CD4-positive, alpha-beta T cell (primary cell): ENCODE measurements around the gene SPACA4. TPM values are rescaled to one million over a fixed set of nuclear protein-coding genes. Genes with fewer than 3 reads are reported as not detected.

ENCODE experiments used
- ATAC-seq: fragments of 200-7000 bp; cut with Tn5 transposase; one replicate; pipeline ENCODE4 v1.10.0; 2022; ENCODE audit warnings: mild to moderate bottlenecking; ENCODE audit not compliant: poor library complexity
- CTCF ChIA-PET: fragments of 350-600 bp; sonication (Branson Sonifier 250); formaldehyde crosslinking; loops from one replicate; lab custom pipeline; 2021; ENCODE audit warnings: antibody characterized with exemption, inconsistent platforms; lab: Charles Lee
- POLR2A ChIA-PET: fragments of 350-600 bp; sonication (Branson Sonifier 250); formaldehyde crosslinking; loops from one replicate; lab custom pipeline; 2021; ENCODE audit warnings: antibody characterized with exemption, inconsistent platforms; lab: Charles Lee
- DNase-seq, 14 experiments: peaks; one replicate each; pipeline ENCODE4 v3.0.0-alpha.2; 2013 to 2020; ENCODE audit warnings: mixed read lengths in 2 of 14
- H3K27ac ChIP-seq, 2 donors: one replicate each; pipeline versions ENCODE4 v1.5.1 to v1.7.0; 2013; ENCODE audit warnings: low read length in 2 of 2, low read depth in 1 of 2, mild to moderate bottlenecking in 1 of 2
- H3K27me3 ChIP-seq, 2 experiments: 1 replicate in 1 of 2; 2 replicates in 1 of 2; pipeline versions ENCODE4 v1.6.1 to v1.7.0; 2013; ENCODE audit warnings: low read length in 2 of 2, control low read depth in 1 of 2, mild to moderate bottlenecking in 1 of 2, moderate library complexity in 1 of 2; ENCODE audit not compliant: insufficient read depth in 2 of 2, control insufficient read depth in 1 of 2
- H3K36me3 ChIP-seq: one replicate; pipeline ENCODE4 v1.6.1; 2013; ENCODE audit warnings: low read length, control low read depth; ENCODE audit not compliant: insufficient read depth
- H3K4me1 ChIP-seq: one replicate; pipeline ENCODE4 v1.6.1; 2013; ENCODE audit warnings: low read length, control low read depth; ENCODE audit not compliant: insufficient read depth
- H3K4me3 ChIP-seq: one replicate; pipeline ENCODE4 v1.5.1; 2013; ENCODE audit warnings: mild to moderate bottlenecking, low read length, moderate library complexity
- H3K9me3 ChIP-seq, 2 experiments: 1 replicate in 1 of 2; 2 replicates in 1 of 2; pipeline versions ENCODE4 v1.6.1 to v1.7.0; 2013; ENCODE audit warnings: low read length in 2 of 2, mild to moderate bottlenecking in 2 of 2, control low read depth in 1 of 2, moderate library complexity in 1 of 2; ENCODE audit not compliant: control insufficient read depth in 1 of 2, insufficient read depth in 1 of 2
- H3K27ac Mint-ChIP-seq: one replicate; pipeline ENCODE4 v1.8.0; 2020; ENCODE audit warnings: mixed read lengths
- H3K27me3 Mint-ChIP-seq: one replicate; pipeline ENCODE4 v1.8.0; 2021; ENCODE audit warnings: mixed read lengths
- H3K36me3 Mint-ChIP-seq: one replicate; pipeline ENCODE4 v1.8.0; 2021; ENCODE audit warnings: low read depth, mixed read lengths
- H3K4me1 Mint-ChIP-seq: one replicate; pipeline ENCODE4 v1.8.0; 2021; ENCODE audit warnings: low read depth, mixed read lengths
- H3K4me3 Mint-ChIP-seq: one replicate; pipeline ENCODE4 v1.8.0; 2020; ENCODE audit warnings: mild to moderate bottlenecking, mixed read lengths
- H3K9me3 Mint-ChIP-seq: one replicate; pipeline ENCODE4 v1.8.0; 2020; ENCODE audit warnings: mixed read lengths
- CTCF ChIP-seq: fragments of 200-600 bp; IDR thresholded peaks from one replicate; pipeline ENCODE4 v1.8.0; 2022; ENCODE audit warnings: antibody characterized with exemption, mild to moderate bottlenecking
- intact Hi-C, 2 experiments: fragments of 100-400 bp; cut with DNase I in 1 of 2; cut with micrococcal nuclease in 1 of 2; formaldehyde crosslinking; loops; one replicate each; pipeline versions ENCODE4 v1.15.1 to v1.9.0; 2023 to 2025; cut with DNase I, micrococcal nuclease
- total RNA-seq, 174 experiments: library from RNA in 2 of 174; stranded (reverse) in 2 of 174; gene quantifications; one replicate each; pipeline ENCODE4 v1.2.3 and lab custom pipeline; 2021 to 2026

Gene SPACA4
- total RNA-seq, 2 experiments from 2014 or later, result not detected

- ChIA-PET POLR2A (interaction anchor here (0.5 to 1.8 kb wide), 9 partner anchors 9 to 521 kb away, joined by 3 to 17 read pairs (median 4); partner anchors contain the start of genes DBP, RPL18 and SPHK2), CTCF (interaction anchor here (0.7 to 2.0 kb wide), 10 partner anchors 14 to 164 kb away, joined by 3 to 18 read pairs (median 4); partner anchors contain the start of gene GRWD1)
- Histone ChIP-seq H3K36me3 (peaks cover 2% of the 10 kb centered on the region), H3K4me3 (no peak overlapping the region), H3K4me1 (peaks cover 6% of the 10 kb centered on the region), H3K27ac (no peak overlapping the region), H3K27me3 (no peaks in the 10 kb centered on the region), H3K9me3 (no peaks in the 10 kb centered on the region)
- DNase-seq, result no peak
- no peaks in the 10 kb centered on the region for H3K9me3 Mint-ChIP-seq
- intact Hi-C loops, result loop anchor here (1.0 to 2.0 kb wide), 3 partner anchors 21 to 104 kb away; no protein-coding TSS in a partner anchor
- H3K36me3 Mint-ChIP-seq, result peaks cover 6% of the 10 kb centered on the region
- TF ChIP-seq CTCF, result no peak
- no peaks in the 10 kb centered on the region for H3K27me3 Mint-ChIP-seq
- ATAC-seq, result no peak
- H3K27ac Mint-ChIP-seq, result no peak overlapping the region
- no peak overlapping the region for H3K4me3 Mint-ChIP-seq
- H3K4me1 Mint-ChIP-seq, result peaks cover 6% of the 10 kb centered on the region
These were observed 3.1 kb downstream of the SPACA4 start for GRCh38 chr19:48609571-48610108.

- CTCF ChIA-PET, result no interaction called here
- peaks cover 14% of the 10 kb centered on the region for H3K4me1 Mint-ChIP-seq
These were observed 5.3 kb downstream of the SPACA4 start for GRCh38 chr19:48611872-48612271.

GRCh38 chr19:48613024-48613851 lies 6.7 kb downstream of the SPACA4 start:
- Mint-ChIP-seq H3K9me3 (no peaks in the 10 kb centered on the region), H3K27ac (peak overlapping the region; percentile 37), H3K4me3 (no peak overlapping the region), H3K4me1 (peaks cover 27% of the 10 kb centered on the region), H3K36me3 (peaks cover 37% of the 10 kb centered on the region), H3K27me3 (no peaks in the 10 kb centered on the region)
- ATAC-seq (no peak), DNase-seq (peak in 1 of 14 experiments; percentile 40)
- Histone ChIP-seq H3K27me3 (no peaks in the 10 kb centered on the region), H3K4me3 (no peak overlapping the region), H3K36me3 (peaks cover 34% of the 10 kb centered on the region), H3K9me3 (no peaks in the 10 kb centered on the region), H3K4me1 (peaks cover 34% of the 10 kb centered on the region), H3K27ac (no peak overlapping the region)
- intact Hi-C loops, result no loop called here
- TF ChIP-seq CTCF, result no peak
- POLR2A ChIA-PET, result no interaction called here
- CTCF ChIA-PET, result no interaction called here

More at GRCh38 chr19:48611872-48612271, 5.3 kb downstream of the SPACA4 start:
- ATAC-seq, result no peak
- H3K36me3 Mint-ChIP-seq, result peaks cover 25% of the 10 kb centered on the region
- Histone ChIP-seq H3K4me1 (peaks cover 20% of the 10 kb centered on the region), H3K9me3 (no peaks in the 10 kb centered on the region), H3K27me3 (no peaks in the 10 kb centered on the region), H3K4me3 (no peak overlapping the region), H3K36me3 (peaks cover 24% of the 10 kb centered on the region), H3K27ac (no peak overlapping the region)
- DNase-seq, result no peak
- H3K27ac Mint-ChIP-seq, result no peak overlapping the region
- H3K9me3 Mint-ChIP-seq, result no peaks in the 10 kb centered on the region
- TF ChIP-seq CTCF, result no peak
- intact Hi-C loops, result no loop called here
- H3K4me3 Mint-ChIP-seq, result no peak overlapping the region
- H3K27me3 Mint-ChIP-seq, result no peaks in the 10 kb centered on the region
- POLR2A ChIA-PET, result no interaction called here
